ENCODE data around the gene COQ7. TPM values are rescaled to one million over a fixed set of nuclear protein-coding genes. Genes with fewer than 3 reads are reported as not detected.

The COQ7 gene
- total and polyA plus RNA-seq, 12 donors: 21.3 to 52.9 (median 41.9) TPM

GRCh38 chr16:19102187-19102872 lies 34.9 kb downstream of the COQ7 start:
- DNase-seq (no peak), ATAC-seq (no peak)
- WGBS, 2 donors: 72% methylated on average over 16 of the region's 16 CpGs
- no peak overlapping the region for H3K27ac ChIP-seq
- no peak for TF ChIP-seq CTCF (IDR thresholded peaks at IDR 0.05)
- peaks cover 0 to 11% (median 0%) of the 10 kb centered on the region in 9 donors for H3K4me1 ChIP-seq
- intact Hi-C loops (cut with DNase I): no loop called here
- no peaks in the 10 kb centered on the region for H3K27me3 ChIP-seq
- peaks cover 0 to 13% (median 0%) of the 10 kb centered on the region in 11 donors for H3K9me3 ChIP-seq
- no peak overlapping the region for H3K4me3 ChIP-seq
- H3K36me3 ChIP-seq: no peaks in the 10 kb centered on the region

- DNase-seq (no peak), ATAC-seq (no peak)
- Histone ChIP-seq H3K4me1 (peaks cover 0 to 21% (median 0%) of the 10 kb centered on the region in 9 donors), H3K9me3 (peaks cover 0 to 9% (median 0%) of the 10 kb centered on the region in 11 donors), H3K36me3 (no peaks in the 10 kb centered on the region), H3K27ac (no peak overlapping the region), H3K4me3 (no peak overlapping the region), H3K27me3 (no peaks in the 10 kb centered on the region)
- no peak for TF ChIP-seq CTCF (IDR thresholded peaks at IDR 0.05)
- 58% methylated on average over 5 of the region's 5 CpGs for WGBS, 2 donors
- intact Hi-C loops (cut with DNase I): no loop called here
These were observed 37.2 kb downstream of the COQ7 start for GRCh38 chr16:19104607-19105006.

- H3K4me3 ChIP-seq: no peak overlapping the region
- H3K27me3 ChIP-seq: no peaks in the 10 kb centered on the region
- no peak for ATAC-seq
- no peaks in the 10 kb centered on the region for H3K36me3 ChIP-seq
- H3K27ac ChIP-seq: no peak overlapping the region
- intact Hi-C loops (cut with DNase I): no loop called here
- peaks cover 0 to 21% (median 0%) of the 10 kb centered on the region in 9 donors for H3K4me1 ChIP-seq
- TF ChIP-seq CTCF (IDR thresholded peaks at IDR 0.05): no peak
- peaks cover 0 to 5% (median 0%) of the 10 kb centered on the region in 11 donors for H3K9me3 ChIP-seq
- 89% methylated on average over 6 of the region's 6 CpGs for WGBS, 2 donors
- no peak for DNase-seq
These were observed 37.7 kb downstream of the COQ7 start for GRCh38 chr16:19105131-19105530.

- DNase-seq (no peak), ATAC-seq (no peak)
- H3K36me3 ChIP-seq: no peaks in the 10 kb centered on the region
- H3K27me3 ChIP-seq: no peaks in the 10 kb centered on the region
- TF ChIP-seq CTCF (IDR thresholded peaks at IDR 0.05): no peak
- intact Hi-C loops (cut with DNase I): no loop called here
- H3K9me3 ChIP-seq: no peaks in the 10 kb centered on the region
- no peak overlapping the region for H3K27ac ChIP-seq
- H3K4me3 ChIP-seq: no peak overlapping the region
- 48 to 63% methylated on average over 11 of the region's 11 CpGs for WGBS, 2 donors
- H3K4me1 ChIP-seq: peaks cover 0 to 21% (median 0%) of the 10 kb centered on the region in 9 donors
These were observed 38.6 kb downstream of the COQ7 start for GRCh38 chr16:19105891-19106624.
